Non-pigmented ciliary epithelial cell (primary cell): ENCODE measurements around the gene MYRFL.

Experiments used
- DNase-seq: peaks from one replicate; pipeline ENCODE4 v3.0.0-alpha.2; 2010; ENCODE audit warnings: low read depth

Gene MYRFL

GRCh38 chr12:69932676-69933552, 107.9 kb downstream of the MYRFL start:
- DNase-seq, result no peak

DNA sequence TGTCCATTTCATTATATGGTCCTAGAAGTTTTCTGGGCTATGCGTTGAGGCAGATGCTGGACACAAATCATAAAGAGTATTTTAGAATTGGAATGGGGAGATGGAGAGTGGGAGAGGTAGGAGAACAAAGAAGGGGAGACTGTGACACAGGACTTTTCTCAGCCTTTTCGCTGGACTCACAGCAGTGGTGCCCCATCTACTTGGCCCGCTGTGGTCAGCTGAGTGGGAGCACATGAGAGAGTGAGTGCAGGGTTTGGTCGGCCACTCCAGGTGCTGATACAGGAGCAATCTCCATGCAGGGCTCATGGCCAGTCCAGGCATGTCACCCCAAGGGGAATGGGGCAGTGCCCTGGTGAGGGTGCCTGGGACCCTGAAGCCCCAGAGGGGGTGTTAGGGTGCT, 109.0 kb downstream of the MYRFL start:
- no peak for DNase-seq

GRCh38 chr12:69935651-69936100, 110.6 kb downstream of the MYRFL start:
- DNase-seq, result no peak

DNA sequence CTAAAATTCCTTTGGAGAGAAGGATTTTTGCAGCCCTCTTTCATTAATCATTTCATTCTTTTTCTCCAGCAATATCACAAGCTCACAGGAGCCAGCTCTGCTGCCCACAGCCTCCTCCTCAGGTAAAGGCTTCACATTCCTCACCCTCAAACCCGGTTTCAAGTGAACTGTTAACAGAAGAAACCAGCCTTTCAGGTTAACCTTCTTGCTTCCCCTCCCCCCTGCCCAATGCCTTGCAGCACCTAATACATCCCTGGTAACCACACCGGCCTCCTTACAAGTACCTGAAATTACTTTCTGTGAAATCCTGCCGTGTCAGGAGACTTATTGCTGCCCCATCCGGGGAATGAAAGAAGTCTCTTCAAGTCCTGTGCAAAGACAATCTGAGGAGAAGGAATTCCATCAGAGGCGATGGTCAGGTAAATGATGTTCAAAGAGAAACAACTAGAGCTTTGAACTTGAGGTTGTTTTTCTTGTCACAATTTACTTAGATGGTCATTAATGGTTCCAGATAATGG, 111.2 kb downstream of the MYRFL start:
- no peak for DNase-seq

DNA sequence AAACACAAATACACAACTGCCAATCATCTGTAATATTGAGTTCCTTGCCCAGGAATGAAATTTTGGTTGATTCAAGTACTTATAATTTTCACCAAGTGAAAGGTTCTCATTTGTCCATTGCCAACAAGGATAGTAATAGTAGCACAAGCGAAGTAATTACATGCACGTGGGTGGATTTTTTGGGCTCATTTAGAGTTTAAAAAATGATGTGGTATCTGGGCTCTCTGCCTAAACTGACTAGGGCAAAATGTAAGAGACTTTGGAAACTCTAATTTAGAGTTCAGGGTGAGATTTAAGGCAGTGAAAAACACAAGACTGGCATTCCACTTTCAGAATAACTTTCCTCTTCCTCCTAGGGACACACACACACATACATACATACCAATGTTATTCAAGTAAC, 111.7 kb downstream of the MYRFL start:
- DNase-seq, result no peak

DNA sequence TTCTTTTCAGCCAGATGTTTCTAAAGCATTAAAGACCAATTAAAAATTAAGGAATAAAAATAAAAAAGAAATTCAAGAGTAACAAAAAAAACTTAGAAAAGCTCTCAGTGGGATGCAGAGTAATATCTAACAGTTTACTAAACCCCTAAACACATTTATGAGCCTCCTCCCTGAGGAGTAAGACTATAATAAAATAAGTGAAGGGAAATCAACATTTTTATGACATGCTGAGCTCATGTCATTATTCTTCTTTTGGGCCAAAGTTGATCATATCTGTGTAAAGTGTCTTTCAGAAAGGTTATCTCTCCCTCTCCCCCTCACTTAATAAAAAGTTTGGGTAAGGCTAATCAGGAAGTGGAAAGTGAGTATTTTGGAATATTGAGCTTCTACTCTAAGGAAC, 122.1 kb downstream of the MYRFL start:
- DNase-seq, result no peak

DNA sequence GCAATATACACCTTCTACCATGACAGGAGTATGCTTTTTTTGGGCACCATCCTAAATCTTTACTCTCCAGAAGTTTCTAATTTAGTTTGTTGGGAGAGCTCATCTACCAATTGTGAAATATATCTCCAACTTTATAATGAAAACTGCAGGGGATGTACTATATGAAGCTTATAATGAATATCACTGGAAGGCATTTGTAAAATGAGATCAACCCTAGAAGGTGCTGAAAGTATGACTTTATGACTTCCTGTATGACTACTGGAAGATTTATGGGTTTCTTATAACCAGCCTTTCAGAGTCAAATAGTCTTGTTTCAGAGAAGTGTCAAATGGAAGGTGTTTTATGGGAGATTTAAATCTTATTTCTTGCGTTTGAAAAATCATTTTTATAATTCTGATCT, 122.9 kb downstream of the MYRFL start:
- DNase-seq, result no peak

- no peak for DNase-seq
Measured at GRCh38 chr12:69948851-69949250, 123.8 kb downstream of the MYRFL start.

DNA sequence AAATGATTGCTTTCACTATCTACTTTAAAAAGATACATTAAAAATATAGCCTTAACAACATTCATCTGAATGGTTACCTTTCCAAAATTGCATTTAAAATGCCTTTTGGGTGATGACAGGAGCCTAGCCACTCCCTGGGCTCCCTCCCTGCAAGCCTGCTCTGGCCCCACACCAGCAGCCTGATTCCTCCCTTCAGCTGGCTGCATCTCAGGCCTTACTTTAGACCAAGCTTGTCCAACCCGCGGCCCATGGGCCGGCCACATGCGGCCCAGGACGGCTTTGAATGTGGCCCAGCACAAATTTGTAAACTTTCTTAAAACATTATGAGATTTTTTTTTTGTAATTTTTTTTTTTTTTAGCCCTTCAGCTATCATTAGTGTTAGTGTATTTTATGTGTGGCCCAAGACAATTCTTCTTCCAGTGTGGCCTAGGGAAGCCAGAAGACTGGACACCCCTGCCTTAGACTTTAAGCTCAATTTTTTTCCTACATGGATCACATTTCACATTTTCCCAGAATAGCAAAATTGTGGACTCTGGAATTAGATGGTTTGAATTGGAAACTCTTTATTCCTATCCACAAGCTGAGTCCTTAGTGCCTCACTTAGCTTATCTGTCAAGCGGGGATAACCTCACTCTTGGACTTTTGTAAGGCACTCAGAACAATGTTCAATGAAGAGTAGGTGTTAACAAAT, 124.4 kb downstream of the MYRFL start:
- no peak for DNase-seq

DNA sequence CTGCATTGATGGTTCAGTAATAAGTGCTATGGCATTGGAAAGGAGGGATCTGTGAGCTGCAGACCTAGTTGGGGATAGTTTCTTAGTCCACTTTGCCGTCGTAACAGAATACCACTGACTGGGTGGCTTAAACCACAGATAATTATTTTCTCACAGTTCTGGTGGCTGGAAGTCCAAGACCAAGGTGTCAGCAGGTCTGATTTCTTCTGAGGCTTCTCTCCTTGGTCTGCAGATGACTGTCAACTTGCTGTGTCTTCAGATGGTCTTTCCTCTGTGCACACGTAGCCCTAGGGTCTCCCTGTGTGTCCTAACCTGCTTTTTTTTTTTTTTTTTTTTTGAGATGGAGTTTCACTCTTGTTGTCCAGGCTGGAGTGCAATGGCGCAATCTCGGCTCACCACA, 126.1 kb downstream of the MYRFL start:
- DNase-seq, result no peak

DNA sequence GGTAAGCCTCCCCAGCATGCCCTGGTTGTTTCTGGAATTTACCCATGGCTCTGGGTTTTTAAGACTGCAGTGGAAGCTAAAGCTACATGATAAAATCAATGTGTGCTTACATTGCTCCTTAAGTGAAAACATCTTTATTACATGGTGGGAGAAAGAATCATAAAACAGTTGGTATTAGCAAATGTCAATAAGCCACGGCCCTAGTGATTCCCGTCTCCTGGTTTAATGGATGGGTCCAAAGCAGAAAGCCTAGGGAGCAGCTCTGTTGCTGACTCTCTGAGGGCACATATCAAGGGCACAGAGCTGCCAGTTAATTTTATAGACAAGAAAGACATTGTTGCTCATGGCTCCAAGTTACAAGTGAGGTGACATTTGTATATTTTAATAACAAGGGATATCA, 127.9 kb downstream of the MYRFL start:
- no peak for DNase-seq

DNA sequence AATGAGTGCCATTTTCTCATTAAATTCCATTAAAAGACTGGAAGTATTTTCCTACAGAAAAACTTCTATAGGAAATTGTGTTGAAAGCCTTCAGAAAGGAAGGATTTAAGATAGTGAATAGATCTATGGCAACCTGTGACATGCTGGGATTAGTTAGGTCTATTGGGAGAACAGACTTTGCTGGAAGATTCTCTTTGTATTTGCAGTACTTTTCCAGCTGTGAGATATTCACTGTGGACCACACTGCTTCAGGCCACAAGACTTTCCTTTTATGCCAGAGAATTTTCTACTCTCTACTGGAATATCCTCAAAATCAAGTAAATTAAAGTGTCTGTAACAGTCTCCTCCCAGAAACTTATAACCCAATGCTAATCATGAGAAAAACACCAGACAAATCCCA, 136.2 kb downstream of the MYRFL start:
- DNase-seq, result no peak

DNA sequence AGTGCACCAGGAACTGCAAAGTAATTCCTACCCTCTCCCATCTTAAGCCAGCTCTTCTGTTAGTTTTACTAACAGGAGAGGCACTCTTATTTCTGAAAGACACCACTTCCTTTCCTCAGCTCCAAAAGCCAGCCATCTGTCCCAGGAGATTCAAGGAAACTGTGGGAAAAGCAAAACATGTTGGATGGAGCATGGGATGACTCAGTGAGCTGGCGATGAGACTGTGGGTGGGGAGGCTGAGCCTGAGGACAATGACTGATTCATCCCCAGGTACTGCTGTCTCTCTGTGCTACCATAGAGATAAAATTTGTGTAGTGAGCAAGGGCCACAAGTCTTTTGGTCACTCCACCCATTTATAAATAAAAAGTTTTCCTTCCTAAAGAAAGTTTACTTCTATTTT, 141.4 kb downstream of the MYRFL start:
- DNase-seq, result peak; percentile 11

DNA sequence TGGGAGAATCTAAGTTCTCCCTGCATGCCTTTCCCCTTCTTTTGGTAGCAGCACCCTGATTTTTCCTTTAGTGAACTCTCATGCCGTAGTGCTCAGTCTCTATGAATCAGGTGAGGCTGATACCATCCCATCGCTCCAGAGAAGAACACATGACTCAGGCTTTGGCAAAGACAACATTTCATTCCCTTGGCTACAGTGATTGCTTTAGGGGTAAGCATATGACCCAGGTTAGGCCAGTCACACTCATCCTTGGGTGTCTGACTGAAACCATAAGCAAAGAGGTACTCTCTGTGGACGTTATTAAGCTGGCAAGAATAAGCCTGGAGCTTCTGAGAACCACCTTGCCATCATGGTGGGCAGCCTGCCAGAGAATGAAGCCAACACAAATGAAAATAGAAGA, 141.8 kb downstream of the MYRFL start:
- no peak for DNase-seq

DNA sequence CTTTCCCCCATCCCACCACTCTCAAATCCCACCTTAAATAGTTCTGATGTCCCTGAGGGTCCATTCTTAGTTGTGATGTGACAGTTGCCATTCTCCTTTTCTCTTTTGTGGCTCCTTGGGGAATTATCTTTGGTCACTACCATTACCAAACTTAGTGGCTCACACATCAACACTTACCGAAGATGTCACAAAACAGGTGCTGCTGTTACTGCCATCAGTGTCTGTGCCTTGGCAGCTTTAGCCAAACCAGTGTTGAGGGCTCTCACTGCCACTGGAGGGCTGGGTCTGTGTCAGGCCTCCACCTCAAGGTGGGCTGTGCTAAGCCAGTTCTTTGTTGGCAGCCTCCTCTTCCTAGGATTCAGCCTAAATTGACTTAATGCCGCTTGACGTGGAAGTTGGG, 144.0 kb downstream of the MYRFL start:
- no peak for DNase-seq

DNA sequence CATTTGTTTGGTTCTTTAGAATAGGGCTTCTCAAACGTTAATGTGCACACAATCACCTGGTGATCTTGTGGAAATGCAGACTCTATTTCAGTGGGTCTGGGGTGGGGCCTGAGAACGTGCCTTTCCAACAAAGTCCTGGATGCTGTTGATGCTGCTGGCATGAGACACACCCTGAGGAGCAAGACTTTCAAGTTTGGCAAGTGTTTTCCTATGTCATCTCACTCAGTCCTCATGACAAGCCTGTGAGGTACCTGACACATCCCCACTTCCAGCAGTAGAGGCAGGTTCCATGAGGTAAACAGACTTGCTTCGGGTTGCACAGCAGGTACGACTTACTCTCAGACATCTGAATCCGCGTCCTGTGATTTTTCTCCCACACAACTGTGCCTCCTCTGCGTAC, 147.1 kb downstream of the MYRFL start:
- DNase-seq, result no peak

GRCh38 chr12:69978020-69978419, 153.0 kb downstream of the MYRFL start:
- no peak for DNase-seq

DNA sequence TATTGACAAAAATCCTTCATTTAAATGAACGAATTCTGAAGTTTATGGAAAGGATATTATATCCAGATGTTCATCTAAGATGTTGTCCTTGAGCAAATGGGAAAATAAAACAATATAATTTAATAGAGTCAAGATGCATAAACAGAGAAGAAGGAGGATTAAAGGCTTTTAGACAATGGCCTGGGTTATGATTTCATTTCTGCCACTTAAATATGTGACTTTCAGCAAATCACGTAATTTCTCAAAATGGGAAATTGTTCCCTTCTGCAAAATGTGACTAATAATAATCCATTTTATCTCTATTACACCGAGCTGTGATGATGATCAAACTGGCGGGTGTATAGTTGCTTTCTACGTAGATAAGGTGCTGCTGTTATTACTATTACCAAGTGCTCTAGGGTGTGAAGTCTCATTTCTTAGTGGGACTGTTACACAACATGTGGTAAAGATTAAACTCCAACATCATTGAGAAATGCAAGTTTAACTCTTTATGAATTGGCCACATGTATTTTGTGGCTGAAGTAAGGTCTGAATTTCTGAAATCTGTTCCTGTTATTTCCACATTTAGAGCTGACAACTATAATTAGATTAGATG, 157.0 kb downstream of the MYRFL start:
- DNase-seq, result no peak

GRCh38 chr12:69984241-69984640, 159.2 kb downstream of the MYRFL start:
- no peak for DNase-seq

GRCh38 chr12:69985656-69986055, 160.6 kb downstream of the MYRFL start:
- DNase-seq, result no peak

GRCh38 chr12:69986114-69986513, 161.1 kb downstream of the MYRFL start:
- no peak for DNase-seq

GRCh38 chr12:69987579-69988091, 162.6 kb downstream of the MYRFL start:
- DNase-seq, result peak; percentile 89
